B cell (primary cell): ENCODE results near the gene SMARCD1. TPM values are rescaled to one million over a fixed set of nuclear protein-coding genes. Genes with fewer than 3 reads are reported as not detected.
A peak's percentile ranks its signal among the peaks of the same experiment; 100 is the strongest.

ENCODE experiments used
- ATAC-seq: fragments of 200-7000 bp; cut with Tn5 transposase; one replicate; pipeline ENCODE4 v1.10.0; 2021; ENCODE audit warnings: low read depth, mild to moderate bottlenecking, moderate number of reproducible peaks, moderate library complexity
- CTCF ChIA-PET: fragments of 350-600 bp; sonication (Branson Sonifier 250); formaldehyde crosslinking; loops from one replicate; lab custom pipeline; 2021; ENCODE audit warnings: antibody characterized with exemption, inconsistent platforms; lab: Charles Lee
- POLR2A ChIA-PET: fragments of 350-600 bp; sonication (Branson Sonifier 250); formaldehyde crosslinking; loops from one replicate; lab custom pipeline; 2021; ENCODE audit warnings: antibody characterized with exemption; lab: Charles Lee
- DNase-seq: peaks from one replicate; pipeline ENCODE4 v3.0.0; 2013
- H2AFZ ChIP-seq: 2 replicates; pipeline ENCODE4 v1.6.1; 2012; ENCODE audit warnings: mild to moderate bottlenecking, low read depth, low read length; ENCODE audit not compliant: insufficient read depth, poor library complexity, severe bottlenecking
- H3K27ac ChIP-seq, 2 donors: 1 replicate in 1 of 2; 2 replicates in 1 of 2; pipeline ENCODE4 v1.5.1; 2012 to 2013; ENCODE audit warnings: low read length in 2 of 2, mild to moderate bottlenecking in 2 of 2, moderate library complexity in 1 of 2
- H3K27me3 ChIP-seq, 4 experiments: fragments of 200-600 bp in 1 of 4; sonication (generic) in 1 of 4; replicated peaks in 1 of 4; 1 replicate in 2 of 4; 2 replicates in 2 of 4; pipeline versions ENCODE4 v1.6.1 to v1.7.0; 2013 to 2016; ENCODE audit warnings: low read length in 3 of 4, mild to moderate bottlenecking in 2 of 4, mixed read lengths in 1 of 4, moderate library complexity in 1 of 4; ENCODE audit not compliant: insufficient read depth in 4 of 4, control insufficient read depth in 3 of 4; ENCODE audit errors: control extremely low read depth in 1 of 4
- H3K36me3 ChIP-seq, 2 experiments: replicated peaks in 1 of 2; 1 replicate in 1 of 2; 2 replicates in 1 of 2; pipeline versions ENCODE4 v1.6.1 to v1.7.1; 2013; ENCODE audit warnings: low read length in 1 of 2; ENCODE audit not compliant: insufficient read depth in 2 of 2, control insufficient read depth in 1 of 2; ENCODE audit errors: control extremely low read depth in 1 of 2, extremely low read depth in 1 of 2
- H3K4me1 ChIP-seq, 2 donors: fragments of 200-600 bp in 1 of 2; sonication (generic) in 1 of 2; 1 replicate in 1 of 2; 2 replicates in 1 of 2; pipeline versions ENCODE4 v1.5.1 to v1.6.1; 2013 to 2017; ENCODE audit warnings: low read length in 2 of 2; ENCODE audit not compliant: control insufficient read depth in 2 of 2, insufficient read depth in 2 of 2
- H3K4me2 ChIP-seq: replicated peaks from 2 replicates; pipeline ENCODE3; 2012; ENCODE audit warnings: mild to moderate bottlenecking, low read depth, low read length; ENCODE audit not compliant: poor library complexity, severe bottlenecking
- H3K4me3 ChIP-seq, 5 experiments: fragments of 200-600 bp in 1 of 5; sonication (generic) in 1 of 5; 1 replicate in 3 of 5; 2 replicates in 2 of 5; pipeline versions ENCODE4 v1.5.1 to v1.7.0; 2011 to 2016; ENCODE audit warnings: low read length in 4 of 5, mild to moderate bottlenecking in 4 of 5, low read depth in 2 of 5, control low read depth in 1 of 5, moderate library complexity in 1 of 5; ENCODE audit not compliant: insufficient read depth in 1 of 5; ENCODE audit errors: control extremely low read depth in 1 of 5, extremely low read depth in 1 of 5
- H3K79me2 ChIP-seq: fragments of 200-600 bp; sonication (generic); one replicate; pipeline ENCODE4 v1.6.0; 2016; ENCODE audit warnings: low read length; ENCODE audit not compliant: control insufficient read depth, insufficient read depth
- H3K9ac ChIP-seq: fragments of 200-600 bp; sonication (generic); 2 replicates; pipeline ENCODE4 v1.6.1; 2017; ENCODE audit warnings: mild to moderate bottlenecking, low read length, moderate library complexity
- H3K9me3 ChIP-seq, 3 donors: one replicate each; pipeline versions ENCODE4 v1.6.1 to v1.7.1; 2013; ENCODE audit warnings: low read length in 2 of 3; ENCODE audit not compliant: control insufficient read depth in 2 of 3, insufficient read depth in 1 of 3; ENCODE audit errors: control extremely low read depth in 1 of 3
- H4K20me1 ChIP-seq: 2 replicates; pipeline ENCODE4 v1.6.0; 2012; ENCODE audit warnings: mild to moderate bottlenecking, low read length; ENCODE audit not compliant: insufficient read depth, control insufficient read depth, poor library complexity, severe bottlenecking
- H3K27ac Mint-ChIP-seq: one replicate; pipeline ENCODE4 v1.8.0; 2021; ENCODE audit warnings: mixed read lengths
- H3K27me3 Mint-ChIP-seq: one replicate; pipeline ENCODE4 v1.8.0; 2021; ENCODE audit warnings: mixed read lengths
- H3K4me1 Mint-ChIP-seq: one replicate; pipeline ENCODE4 v1.8.0; 2021; ENCODE audit warnings: mixed read lengths
- H3K4me3 Mint-ChIP-seq: one replicate; pipeline ENCODE4 v1.8.0; 2021; ENCODE audit warnings: mixed read lengths
- H3K9me3 Mint-ChIP-seq: one replicate; pipeline ENCODE4 v1.8.0; 2022; ENCODE audit warnings: mixed read lengths; ENCODE audit not compliant: insufficient read depth
- CTCF ChIP-seq: fragments of 200-600 bp; IDR thresholded peaks from one replicate; pipeline ENCODE4 v1.8.0; 2022; ENCODE audit warnings: antibody characterized with exemption, mild to moderate bottlenecking
- EZH2 ChIP-seq: IDR thresholded peaks from 2 replicates; pipeline ENCODE4 v1.6.1; 2012; ENCODE audit warnings: borderline replicate concordance, low read depth, mild to moderate bottlenecking, moderate library complexity, low read length; ENCODE audit not compliant: insufficient read depth, poor library complexity, severe bottlenecking
- WGBS: methylation state at CpG from one replicate; pipeline ENCODE4 v1.1.5; 2013; ENCODE audit warnings: missing lambda C conversion rate; ENCODE audit not compliant: insufficient coverage; 5-methylcytosine and 5-hydroxymethylcytosine counted together
- intact Hi-C: fragments of 100-400 bp; cut with micrococcal nuclease; formaldehyde crosslinking; loops from one replicate; pipeline ENCODE4 v1.10.0; 2022
- polyA plus RNA-seq: library from polyadenylated mRNA; depleted of rRNA; stranded (reverse); fragments of >200 nt; gene quantifications from 2 replicates; pipeline ENCODE4 v1.2.3, GENCODE V29; 2012
- total RNA-seq, 2 donors: library from RNA; stranded (reverse); fragments of 120-200 nt in 1 of 2; gene quantifications; 1 replicate in 1 of 2; 2 replicates in 1 of 2; pipeline versions ENCODE4 v1.2.3 to v1.2.4, GENCODE V29; 2013 to 2022

Gene SMARCD1
- total and polyA plus RNA-seq, 2 donors (not counting 1 experiment from before 2014, with no cell fraction given) = 67.8 to 101 TPM

- Histone ChIP-seq H3K9ac (no peak overlapping the region), H3K27ac (peak overlapping the region; percentile 81 to 85), H3K36me3 (peaks cover 0 to 13% of the 10 kb centered on the region in 2 experiments), H4K20me1 (peaks cover 5% of the 10 kb centered on the region), H2AFZ (peak overlapping the region; percentile 81), H3K4me3 (no peak overlapping the region), H3K4me2 (peak overlapping the region; percentile 86), H3K79me2 (peaks cover 31% of the 10 kb centered on the region), H3K4me1 (peaks cover 30 to 54% of the 10 kb centered on the region in 2 donors), H3K9me3 (no peaks in the 10 kb centered on the region), H3K27me3 (no peaks in the 10 kb centered on the region)
- WGBS = 97% methylated on average over 3 of the region's 3 CpGs
- DNase-seq (no peak), ATAC-seq (no peak)
- Mint-ChIP-seq H3K27me3 (no peaks in the 10 kb centered on the region), H3K4me3 (no peak overlapping the region), H3K27ac (peak overlapping the region; percentile 98), H3K9me3 (no peaks in the 10 kb centered on the region), H3K4me1 (peaks cover 51% of the 10 kb centered on the region)
- intact Hi-C loops = no loop called here
- ChIA-PET CTCF (interaction anchor here (1.1 to 14.8 kb wide), 7 partner anchors 20 to 70 kb away, joined by 5 to 343 read pairs (median 18); partner anchors contain the start of genes CERS5 and SMARCD1), POLR2A (interaction anchor here (0.6 to 4.3 kb wide), 3 partner anchors 8 to 1256 kb away, joined by 3 to 69 read pairs (median 5); partner anchors contain the start of gene SMARCD1)
- TF ChIP-seq EZH2 (no peak), CTCF (no peak)
These were observed 24.2 kb downstream of the SMARCD1 start for GRCh38 chr12:50109319-50109718.

- H3K4me2 ChIP-seq = peak overlapping the region; percentile 86
- Mint-ChIP-seq H3K27me3 (no peaks in the 10 kb centered on the region), H3K9me3 (no peaks in the 10 kb centered on the region), H3K4me3 (peak overlapping the region; percentile 96), H3K27ac (peak overlapping the region; percentile 98), H3K4me1 (peaks cover 53% of the 10 kb centered on the region)
- no peaks in the 10 kb centered on the region for H3K27me3 ChIP-seq
- ATAC-seq (no peak), DNase-seq (peak; percentile 57)
- H3K36me3 ChIP-seq = peaks cover 0 to 15% of the 10 kb centered on the region in 2 experiments
- peaks cover 38% of the 10 kb centered on the region for H3K79me2 ChIP-seq
- peak overlapping the region; percentile 53 for H3K9ac ChIP-seq
- peak overlapping the region in 4 of 5 experiments; percentile 40 to 58 (median 49) for H3K4me3 ChIP-seq
- peak overlapping the region; percentile 81 for H2AFZ ChIP-seq
- WGBS = 4% methylated on average over 4 of the region's 8 CpGs
- ChIA-PET CTCF (interaction anchor here (0.5 to 14.8 kb wide), 19 partner anchors 10 to 875 kb away, joined by 3 to 343 read pairs (median 6); partner anchors contain the start of genes CERS5, NCKAP5L, RACGAP1 and SMARCD1), POLR2A (interaction anchor here (0.5 to 4.3 kb wide), 8 partner anchors 25 to 944 kb away, joined by 3 to 69 read pairs (median 4); partner anchors contain the start of genes CERS5, SMARCD1 and TMBIM6)
- TF ChIP-seq CTCF (no peak), EZH2 (no peak)
- peak overlapping the region; percentile 81 to 85 for H3K27ac ChIP-seq
- no peaks in the 10 kb centered on the region for H3K9me3 ChIP-seq
- H3K4me1 ChIP-seq = peaks cover 30 to 57% of the 10 kb centered on the region in 2 donors
- intact Hi-C loops = loop anchor here (5.0 kb wide), 1 partner anchor 923 kb away; the partner anchor contains the start of gene TUBA1A
- peaks cover 9% of the 10 kb centered on the region for H4K20me1 ChIP-seq
These were observed 25.1 kb downstream of the SMARCD1 start for GRCh38 chr12:50110127-50110761.
